NCI-H446 treated with DMSO at 0.1 percent for 48 hours (cell line): Measurements from ENCODE around the gene USP33.
"Not testable (repeated sequence)": the region's sequence is repeated elsewhere in the genome, so short reads cannot be mapped to it uniquely, and the experiment has no call there.

Experiments
- DNase-seq: peaks from one replicate; lab custom pipeline; 2025; lab: John Stamatoyannopoulos, UW

The USP33 gene

DNA sequence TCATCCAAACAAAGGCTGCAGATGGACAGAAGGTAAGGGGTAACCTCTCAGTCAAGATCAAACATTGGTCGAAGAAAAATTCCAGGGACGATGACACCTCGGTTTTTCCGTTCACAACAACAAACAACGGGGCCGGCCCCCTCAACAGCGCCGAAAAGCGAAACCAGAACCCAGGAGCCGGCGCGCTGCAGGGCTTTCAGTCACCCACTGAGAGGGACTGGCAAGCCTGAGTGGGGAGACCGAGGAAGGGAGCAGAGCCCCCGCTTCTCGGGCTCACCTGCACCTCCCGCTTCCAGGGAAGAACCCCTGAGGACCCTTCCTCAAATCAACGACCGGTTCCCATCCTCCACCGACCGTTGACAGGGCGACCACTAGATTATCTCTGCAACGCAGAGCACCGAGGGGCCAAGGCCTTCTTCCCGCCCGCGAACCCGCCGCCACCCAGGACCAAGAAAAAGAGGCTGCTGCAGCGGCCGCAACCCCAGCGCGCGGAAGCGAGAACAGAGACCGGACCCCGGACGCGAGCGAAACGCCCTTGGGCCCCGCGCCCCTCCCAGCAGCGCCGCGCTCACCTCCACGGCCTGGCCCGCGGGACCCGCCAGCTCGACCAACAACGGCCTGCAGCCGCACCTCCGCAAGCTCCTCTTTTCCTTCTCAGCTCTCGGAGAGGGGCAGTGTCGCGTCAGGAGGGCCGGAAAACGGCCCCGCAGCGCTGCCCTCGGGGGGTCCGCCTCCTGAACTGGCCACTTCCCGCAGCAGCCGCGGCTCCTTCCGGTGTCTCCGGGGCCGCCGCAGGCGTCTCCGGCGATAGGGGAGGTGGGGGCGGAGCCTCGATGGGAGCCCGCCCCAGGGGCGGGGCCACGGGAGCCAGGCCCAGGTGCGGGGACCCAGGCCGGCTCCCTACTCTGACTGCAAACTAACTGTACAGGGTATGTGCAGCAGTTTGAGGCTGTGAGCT lies at the start of gene USP33:
Gene USP33 (minus strand): TSS at position 782 of the 958 bp plus-strand sequence. CDS start 18,155 bp downstream, outside the sequence.
- peak; percentile 20 for DNase-seq

DNA sequence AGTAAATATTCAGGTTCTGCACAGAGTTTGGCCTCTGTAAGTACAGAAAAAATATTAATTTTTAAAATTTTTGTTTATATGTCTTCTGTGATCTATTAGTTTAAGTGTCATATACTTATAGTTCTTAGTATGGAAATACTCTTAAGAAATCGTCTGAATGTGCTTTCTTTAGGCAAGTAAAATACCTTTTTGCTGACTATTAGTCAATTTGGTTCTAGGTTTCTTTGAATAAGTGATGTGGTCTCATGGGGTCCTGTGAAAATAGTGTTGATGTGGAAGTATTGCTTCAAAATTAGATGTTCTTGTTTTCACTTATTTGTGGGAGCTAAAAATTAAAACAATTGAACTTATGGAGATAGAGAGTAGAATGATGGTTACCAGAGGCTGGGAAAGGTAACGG lies 43.7 kb upstream of the USP33 start:
- DNase-seq = no peak

DNA sequence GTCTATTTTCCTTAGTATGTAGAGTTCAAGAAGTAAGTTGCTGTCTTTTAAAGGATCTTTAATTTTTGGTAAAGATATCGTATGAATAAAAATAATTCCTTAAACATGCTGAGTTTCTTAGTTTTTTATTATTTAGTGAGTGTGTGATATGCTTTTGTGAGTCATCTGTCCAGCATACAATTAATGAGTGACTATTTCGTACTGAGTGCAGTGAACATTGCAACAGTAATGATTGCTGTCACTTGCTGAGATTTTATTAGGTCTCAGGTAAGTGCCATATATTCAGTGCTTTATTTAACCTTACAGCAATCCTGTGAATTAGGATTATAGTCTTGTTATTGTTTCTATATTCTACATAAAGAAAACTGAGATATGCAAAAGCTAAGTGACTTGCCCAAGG lies 42.4 kb upstream of the USP33 start:
- DNase-seq = no peak

GRCh38 chr1:77797991-77798390 lies 38.3 kb upstream of the USP33 start:
- no peak for DNase-seq

DNA sequence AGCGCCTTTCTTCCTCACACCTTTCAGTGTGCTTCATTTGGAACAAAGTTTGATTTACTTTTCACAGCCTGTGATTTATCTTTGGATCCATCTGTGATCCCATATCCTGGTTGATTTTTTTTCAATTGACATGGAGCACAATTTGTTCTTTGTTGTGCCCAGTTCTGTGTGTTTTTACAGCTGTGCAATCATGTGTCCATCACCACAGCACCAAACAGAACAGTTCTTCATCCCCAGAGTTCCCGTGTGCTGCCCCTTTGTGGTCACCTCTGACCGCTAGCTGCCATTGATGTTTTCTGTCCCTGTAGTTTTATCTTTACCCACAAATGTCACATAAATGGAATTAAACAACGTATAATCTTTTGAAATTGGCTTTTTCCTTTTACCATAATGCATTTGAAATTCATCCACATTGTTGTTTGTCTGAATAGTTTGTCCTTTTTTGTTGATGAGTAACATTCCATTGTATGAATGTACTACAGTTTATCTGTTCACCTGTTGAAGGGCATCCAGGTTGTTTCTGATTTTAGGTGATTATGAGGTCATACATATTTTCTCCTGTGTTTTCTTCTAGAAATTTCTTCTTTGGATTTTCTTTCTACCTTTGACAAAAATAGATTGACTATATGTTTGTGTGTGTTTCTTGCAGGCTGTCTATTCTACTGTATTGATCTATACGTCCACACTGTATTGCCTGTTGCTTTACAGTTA lies 37.2 kb upstream of the USP33 start:
- DNase-seq = no peak

DNA sequence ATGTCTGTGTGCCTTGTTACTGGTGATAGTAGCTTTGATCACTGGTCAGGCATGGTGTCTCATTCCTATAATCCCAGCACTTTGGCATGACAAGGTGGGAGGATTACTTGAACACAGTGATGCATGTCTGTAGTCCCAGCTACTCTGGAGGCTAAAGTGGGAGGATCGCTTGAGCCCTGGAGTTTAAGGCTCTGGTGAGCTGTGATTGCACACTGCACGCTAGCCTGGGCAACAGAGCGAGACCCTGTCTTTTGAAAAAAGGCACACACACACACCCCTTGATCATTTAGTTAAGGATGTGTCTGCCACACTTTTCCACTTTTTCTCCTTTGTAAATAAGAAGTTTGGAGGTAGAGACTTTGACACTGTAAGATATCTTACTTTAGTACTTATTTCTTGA lies 34.9 kb upstream of the USP33 start:
- DNase-seq = no peak

- not testable (repeated sequence) for DNase-seq
Measured at GRCh38 chr1:77786093-77786741, 26.6 kb upstream of the USP33 start.

- no peak for DNase-seq
Measured at GRCh38 chr1:77783141-77783540, 23.5 kb upstream of the USP33 start.

GRCh38 chr1:77781683-77782082 lies 22.0 kb upstream of the USP33 start:
- no peak for DNase-seq

DNA sequence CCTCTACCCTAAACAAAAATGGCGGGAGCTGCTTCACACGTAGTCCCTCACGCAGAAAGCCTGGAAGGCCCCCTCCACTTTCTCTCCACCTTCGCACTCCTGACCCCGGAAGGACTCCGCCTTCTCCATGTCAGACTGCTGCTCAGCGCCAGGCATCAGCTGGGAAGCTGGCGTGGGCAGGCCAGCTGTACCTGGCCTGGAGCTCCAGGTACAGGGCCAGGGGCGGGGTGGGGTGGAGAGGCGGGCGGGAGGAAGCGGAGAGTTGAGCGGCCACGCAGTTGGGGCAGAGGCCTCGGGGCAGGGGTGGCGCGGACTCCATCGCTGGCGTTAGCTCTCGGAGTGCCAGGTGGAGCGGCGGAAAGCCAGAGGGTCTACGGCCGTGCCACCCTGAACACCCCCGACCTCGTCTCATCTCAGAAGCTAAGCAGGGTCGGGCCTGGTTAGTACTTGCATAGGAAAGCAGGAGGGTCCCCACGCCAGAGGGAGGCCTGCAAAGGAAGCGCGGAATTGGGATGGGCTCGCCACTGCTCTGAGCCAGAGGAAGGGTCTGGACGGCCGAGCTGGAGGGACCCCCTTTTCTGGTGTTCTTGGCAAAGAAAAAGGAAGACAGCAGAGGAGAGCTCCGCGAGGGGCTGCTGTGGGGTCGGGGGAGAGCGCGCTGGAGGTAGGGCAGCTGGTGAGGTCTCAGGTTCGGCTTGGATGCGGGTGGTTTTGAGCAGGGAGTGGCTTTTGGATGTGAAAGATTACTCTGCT lies 20.1 kb upstream of the USP33 start, which contains the start of gene MIGA1:
Gene MIGA1 (plus strand): TSS at position 121 of the 753 bp plus-strand sequence. CDS start 3,604 bp downstream, outside the sequence.
- peak; percentile 84 for DNase-seq

DNA sequence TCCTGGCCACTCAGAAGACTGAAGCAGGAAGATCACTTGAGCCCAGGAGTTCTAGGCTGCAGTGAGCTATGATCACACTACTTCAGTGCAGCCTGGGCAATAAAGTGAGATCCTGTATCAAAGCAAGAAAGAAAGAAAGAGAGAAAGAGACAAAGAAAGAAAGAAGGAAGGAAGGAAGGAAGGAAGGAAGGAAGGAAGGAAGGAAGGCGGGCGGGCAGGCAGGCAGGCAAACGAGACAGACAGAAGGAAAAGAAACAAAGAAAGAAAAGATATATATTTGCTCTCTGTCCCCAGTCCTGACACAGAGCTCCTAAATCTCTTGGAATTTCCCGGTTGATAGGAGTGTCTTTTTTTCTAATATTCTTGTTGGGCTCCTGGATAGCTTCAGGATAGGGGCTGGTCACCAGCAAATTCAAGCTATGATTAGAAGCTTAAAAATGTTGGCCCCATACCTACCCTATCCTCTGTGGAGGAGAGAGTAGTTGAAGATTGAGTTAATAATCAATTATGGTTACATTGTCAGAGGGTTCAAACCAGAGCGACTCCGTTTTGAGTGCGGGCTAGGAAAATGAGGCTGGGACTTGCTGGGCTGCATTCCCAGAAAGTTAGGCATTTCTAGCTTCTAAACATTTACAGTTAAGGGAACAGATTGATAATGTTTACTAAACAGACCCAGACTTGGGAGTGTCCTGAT lies 16.5 kb upstream of the USP33 start:
- DNase-seq = no peak

- DNase-seq = no peak
Measured at GRCh38 chr1:77768006-77768405, 8.4 kb upstream of the USP33 start.

DNA sequence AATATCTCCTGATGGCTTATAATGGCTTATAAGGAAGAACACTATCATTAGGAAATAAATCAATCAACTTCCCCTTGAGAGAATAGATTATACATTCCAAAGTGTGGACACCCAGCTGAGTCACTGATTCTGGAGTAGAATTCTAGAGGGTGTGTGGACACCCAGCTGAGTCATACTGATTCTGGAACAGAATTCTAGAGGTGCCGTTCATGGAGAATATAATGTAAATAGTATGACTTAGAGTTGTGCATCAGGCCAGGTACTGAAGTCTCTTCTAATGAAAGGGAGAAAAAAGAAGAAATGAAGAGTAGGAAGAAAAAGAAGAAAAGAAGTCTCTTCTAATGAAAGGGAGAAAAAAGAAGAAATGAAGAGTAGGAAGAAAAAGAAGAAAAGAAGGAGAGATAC lies 2.4 kb upstream of the USP33 start:
- no peak for DNase-seq

GRCh38 chr1:77757603-77758002 lies 2.0 kb downstream of the USP33 start:
- no peak for DNase-seq

GRCh38 chr1:77757066-77757584 lies 2.5 kb downstream of the USP33 start:
- no peak for DNase-seq

DNA sequence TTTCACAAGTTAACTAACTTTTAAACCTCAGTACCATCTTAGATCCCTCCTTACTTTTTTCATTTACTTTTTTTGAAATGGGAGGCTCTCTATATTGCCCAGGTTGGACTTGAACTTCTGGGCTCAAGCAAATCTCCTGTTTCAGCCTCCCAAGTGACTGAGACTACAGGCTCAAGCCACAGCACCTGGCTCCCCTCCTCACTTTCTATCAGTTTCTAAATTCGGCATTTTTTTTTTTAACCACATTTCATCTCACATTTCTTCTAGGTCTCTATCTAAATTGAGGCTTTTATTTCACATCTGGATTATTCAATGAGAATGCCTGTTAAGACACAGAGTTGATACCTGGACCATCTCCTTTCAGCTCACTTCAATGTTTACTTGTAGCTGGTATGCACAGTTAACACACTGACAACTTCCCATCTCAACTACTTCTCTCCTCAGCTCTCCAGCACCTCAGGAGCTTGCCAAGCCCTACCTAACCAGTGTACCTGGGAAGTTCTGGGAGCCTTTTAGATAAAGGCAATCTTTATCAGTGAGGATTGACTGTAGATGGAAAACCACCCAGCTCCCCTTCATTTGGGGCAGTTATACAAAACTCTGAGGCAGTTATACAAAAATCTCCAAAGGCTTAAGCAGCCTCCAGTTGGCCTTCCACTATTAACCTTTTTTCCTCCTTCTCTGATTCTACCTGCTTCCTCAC lies 3.4 kb downstream of the USP33 start:
- DNase-seq = no peak

DNA sequence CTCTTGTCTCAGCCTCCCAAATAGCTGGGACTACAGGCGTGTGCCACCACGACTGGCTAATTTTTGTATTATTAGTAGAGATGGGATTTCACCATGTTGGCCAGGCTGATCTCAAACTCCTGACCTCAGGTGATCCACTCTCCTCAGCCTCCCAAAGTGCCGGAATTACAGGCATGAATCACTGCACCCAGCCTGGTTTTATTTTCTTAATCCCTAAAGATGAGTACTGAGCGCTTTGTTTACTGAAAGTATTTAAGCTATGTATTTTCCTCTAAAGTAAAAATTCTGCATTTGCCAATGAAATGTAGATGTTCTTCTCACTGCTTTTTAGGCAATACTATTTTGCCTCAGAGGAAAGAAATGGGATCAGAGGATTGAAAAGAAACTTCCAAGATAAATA lies 10.2 kb downstream of the USP33 start:
- DNase-seq = not testable (repeated sequence)

DNA sequence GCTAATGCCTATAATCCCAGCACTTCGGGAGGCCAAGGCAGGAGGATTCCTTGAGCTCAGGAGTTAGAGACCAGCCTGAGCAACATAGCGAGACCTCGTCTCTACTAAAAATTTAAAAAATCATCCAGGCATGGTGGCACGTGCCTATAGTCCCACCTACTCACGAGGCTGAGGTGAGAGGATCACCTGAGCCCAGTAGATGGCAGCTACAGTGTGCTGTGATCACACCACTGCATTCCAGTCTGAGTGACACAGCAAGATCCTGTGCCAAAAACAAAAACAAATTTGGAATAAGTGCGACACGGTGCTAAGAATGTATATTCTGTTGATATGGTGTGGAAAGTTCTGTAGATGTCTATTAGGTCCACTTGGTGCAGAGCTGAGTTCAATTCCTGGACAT lies 15.1 kb downstream of the USP33 start:
- no peak for DNase-seq

GRCh38 chr1:77742011-77742555 lies 17.6 kb downstream of the USP33 start:
- DNase-seq = peak; percentile 30

GRCh38 chr1:77741316-77741715 lies 18.3 kb downstream of the USP33 start:
- no peak for DNase-seq
